ENCODE measurements around the gene UBE2D2. TPM values are rescaled to one million over a fixed set of nuclear protein-coding genes. Genes with fewer than 3 reads are reported as not detected.

UBE2D2 gene
- total RNA-seq, 1 experiment from 2014 or later: 187 TPM

GRCh38 chr5:139662617-139663016 lies 101.5 kb downstream of the UBE2D2 start:
- CTCF ChIA-PET: interaction anchor here (0.6 kb wide), 1 partner anchor 58 kb away, joined by 3 read pairs; no protein-coding TSS in a partner anchor
- H3K27me3 Mint-ChIP-seq (ENCODE audit: unreplicated experiment): no peaks in the 10 kb centered on the region
- no peaks in the 10 kb centered on the region for H3K9me3 Mint-ChIP-seq (ENCODE audit: low read depth, unreplicated experiment)
- H3K4me1 Mint-ChIP-seq (ENCODE audit: low read depth, unreplicated experiment): peaks cover 67% of the 10 kb centered on the region
- DNase-seq: no peak
- no peak overlapping the region for H3K4me3 Mint-ChIP-seq (ENCODE audit: low read depth, unreplicated experiment)
- H3K27ac Mint-ChIP-seq (ENCODE audit: unreplicated experiment): no peak overlapping the region
- TF ChIP-seq, protein P1, sequence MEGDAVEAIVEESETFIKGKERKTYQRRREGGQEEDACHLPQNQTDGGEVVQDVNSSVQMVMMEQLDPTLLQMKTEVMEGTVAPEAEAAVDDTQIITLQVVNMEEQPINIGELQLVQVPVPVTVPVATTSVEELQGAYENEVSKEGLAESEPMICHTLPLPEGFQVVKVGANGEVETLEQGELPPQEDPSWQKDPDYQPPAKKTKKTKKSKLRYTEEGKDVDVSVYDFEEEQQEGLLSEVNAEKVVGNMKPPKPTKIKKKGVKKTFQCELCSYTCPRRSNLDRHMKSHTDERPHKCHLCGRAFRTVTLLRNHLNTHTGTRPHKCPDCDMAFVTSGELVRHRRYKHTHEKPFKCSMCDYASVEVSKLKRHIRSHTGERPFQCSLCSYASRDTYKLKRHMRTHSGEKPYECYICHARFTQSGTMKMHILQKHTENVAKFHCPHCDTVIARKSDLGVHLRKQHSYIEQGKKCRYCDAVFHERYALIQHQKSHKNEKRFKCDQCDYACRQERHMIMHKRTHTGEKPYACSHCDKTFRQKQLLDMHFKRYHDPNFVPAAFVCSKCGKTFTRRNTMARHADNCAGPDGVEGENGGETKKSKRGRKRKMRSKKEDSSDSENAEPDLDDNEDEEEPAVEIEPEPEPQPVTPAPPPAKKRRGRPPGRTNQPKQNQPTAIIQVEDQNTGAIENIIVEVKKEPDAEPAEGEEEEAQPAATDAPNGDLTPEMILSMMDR (IDR thresholded peaks at IDR 0.05; ENCODE audit: unreplicated experiment): no peak
- BruUV-seq (replicated peaks): no TSS peak
- H3K36me3 Mint-ChIP-seq (ENCODE audit: insufficient read depth, unreplicated experiment): peaks cover 44% of the 10 kb centered on the region
- intact Hi-C loops (cut with micrococcal nuclease; ENCODE audit: unreplicated experiment): no loop called here

- no peak overlapping the region for H3K4me3 Mint-ChIP-seq (ENCODE audit: low read depth, unreplicated experiment)
- H3K36me3 Mint-ChIP-seq (ENCODE audit: insufficient read depth, unreplicated experiment): peaks cover 44% of the 10 kb centered on the region
- H3K27ac Mint-ChIP-seq (ENCODE audit: unreplicated experiment): peak overlapping the region; percentile 18
- H3K27me3 Mint-ChIP-seq (ENCODE audit: unreplicated experiment): no peaks in the 10 kb centered on the region
- TF ChIP-seq, protein P1 (IDR thresholded peaks at IDR 0.05; ENCODE audit: unreplicated experiment): no peak
- H3K4me1 Mint-ChIP-seq (ENCODE audit: low read depth, unreplicated experiment): peaks cover 64% of the 10 kb centered on the region
- no peak for DNase-seq
- intact Hi-C loops (cut with micrococcal nuclease; ENCODE audit: unreplicated experiment): no loop called here
- H3K9me3 Mint-ChIP-seq (ENCODE audit: low read depth, unreplicated experiment): no peaks in the 10 kb centered on the region
- BruUV-seq (replicated peaks): no TSS peak
- CTCF ChIA-PET: interaction anchor here (0.6 kb wide), 2 partner anchors 50 to 277 kb away, joined by 3 to 4 read pairs; no protein-coding TSS in a partner anchor
Observed at GRCh38 chr5:139663207-139664085, 102.3 kb downstream of the UBE2D2 start.

DNA sequence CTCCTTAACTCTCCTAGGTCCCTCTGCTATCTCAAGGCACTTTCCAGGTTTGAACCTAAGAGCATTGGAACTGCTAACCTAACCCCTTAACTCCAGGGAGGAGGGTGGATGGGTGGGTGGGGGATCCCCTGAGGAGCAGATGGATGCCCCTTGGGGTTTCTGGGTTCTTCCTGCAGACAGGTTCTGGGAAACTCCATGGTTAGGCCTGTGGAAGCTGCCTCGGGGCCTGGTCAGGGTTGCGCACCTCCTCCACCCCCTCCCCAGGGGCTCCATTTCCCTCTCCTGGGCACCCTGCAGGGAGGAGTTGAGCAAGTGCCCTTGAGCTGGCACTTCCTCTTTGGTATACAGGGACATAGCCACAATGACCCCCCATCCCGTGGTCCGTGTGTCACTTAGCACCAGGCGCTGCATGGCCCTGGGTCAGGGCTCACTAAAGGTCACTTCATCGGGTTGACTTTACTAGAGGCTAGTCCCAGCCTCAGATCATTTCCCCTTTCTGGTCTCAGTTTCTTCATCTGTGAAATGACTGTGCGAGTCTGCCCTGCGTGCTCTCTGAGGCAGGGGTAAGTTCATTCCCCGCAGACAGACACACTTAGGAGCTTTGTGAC lies 103.1 kb downstream of the UBE2D2 start:
- TF ChIP-seq, protein P1 (IDR thresholded peaks at IDR 0.05; ENCODE audit: unreplicated experiment): no peak
- CTCF ChIA-PET: interaction anchor here (0.6 to 1.1 kb wide), 3 partner anchors 24 to 278 kb away, joined by 3 to 4 read pairs (median 4); no protein-coding TSS in a partner anchor
- no peak for DNase-seq
- BruUV-seq (replicated peaks): no TSS peak
- intact Hi-C loops (cut with micrococcal nuclease; ENCODE audit: unreplicated experiment): no loop called here
- no peak overlapping the region for H3K4me3 Mint-ChIP-seq (ENCODE audit: low read depth, unreplicated experiment)
- peaks cover 37% of the 10 kb centered on the region for H3K36me3 Mint-ChIP-seq (ENCODE audit: insufficient read depth, unreplicated experiment)
- H3K9me3 Mint-ChIP-seq (ENCODE audit: low read depth, unreplicated experiment): no peaks in the 10 kb centered on the region
- H3K4me1 Mint-ChIP-seq (ENCODE audit: low read depth, unreplicated experiment): peaks cover 64% of the 10 kb centered on the region
- H3K27ac Mint-ChIP-seq (ENCODE audit: unreplicated experiment): no peak overlapping the region
- H3K27me3 Mint-ChIP-seq (ENCODE audit: unreplicated experiment): no peaks in the 10 kb centered on the region

GRCh38 chr5:139664727-139665351 lies 103.7 kb downstream of the UBE2D2 start:
- CTCF ChIA-PET: interaction anchor here (0.6 to 1.1 kb wide), 2 partner anchors 25 to 593 kb away, joined by 4 to 5 read pairs; no protein-coding TSS in a partner anchor
- no TSS peak for BruUV-seq (replicated peaks)
- Mint-ChIP-seq H3K4me3 (ENCODE audit: low read depth, unreplicated experiment) (no peak overlapping the region), H3K9me3 (ENCODE audit: low read depth, unreplicated experiment) (no peaks in the 10 kb centered on the region), H3K27ac (ENCODE audit: unreplicated experiment) (no peak overlapping the region), H3K27me3 (ENCODE audit: unreplicated experiment) (no peaks in the 10 kb centered on the region), H3K4me1 (ENCODE audit: low read depth, unreplicated experiment) (peaks cover 64% of the 10 kb centered on the region), H3K36me3 (ENCODE audit: insufficient read depth, unreplicated experiment) (peaks cover 32% of the 10 kb centered on the region)
- intact Hi-C loops (cut with micrococcal nuclease; ENCODE audit: unreplicated experiment): no loop called here
- DNase-seq: no peak
- TF ChIP-seq, protein P1 (IDR thresholded peaks at IDR 0.05; ENCODE audit: unreplicated experiment): no peak

All from Calu3 (cell line).